Limb (tissue), 2 donors: Measurements from ENCODE around the gene RAB9A.
"Not testable (repeated sequence)": the region's sequence is repeated elsewhere in the genome, so short reads cannot be mapped to it uniquely, and the experiment has no call there.

Experiments used
- DNase-seq, 2 donors: peaks; one replicate each; pipeline ENCODE4 v3.0.0-alpha.2; 2016; ENCODE audit errors: extremely low spot score in 2 of 2

Gene RAB9A, protein sequence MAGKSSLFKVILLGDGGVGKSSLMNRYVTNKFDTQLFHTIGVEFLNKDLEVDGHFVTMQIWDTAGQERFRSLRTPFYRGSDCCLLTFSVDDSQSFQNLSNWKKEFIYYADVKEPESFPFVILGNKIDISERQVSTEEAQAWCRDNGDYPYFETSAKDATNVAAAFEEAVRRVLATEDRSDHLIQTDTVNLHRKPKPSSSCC

GRCh38 chrX:13688958-13689740 lies at the start of gene RAB9A:
Gene RAB9A (plus strand): TSS chrX:13689128. CDS start chrX:13708747, 19,619 bp downstream.
- peak; percentile 72 to 91 for DNase-seq

GRCh38 chrX:13641684-13642083 lies 47.2 kb upstream of the RAB9A start:
- DNase-seq = not testable (repeated sequence)

DNA sequence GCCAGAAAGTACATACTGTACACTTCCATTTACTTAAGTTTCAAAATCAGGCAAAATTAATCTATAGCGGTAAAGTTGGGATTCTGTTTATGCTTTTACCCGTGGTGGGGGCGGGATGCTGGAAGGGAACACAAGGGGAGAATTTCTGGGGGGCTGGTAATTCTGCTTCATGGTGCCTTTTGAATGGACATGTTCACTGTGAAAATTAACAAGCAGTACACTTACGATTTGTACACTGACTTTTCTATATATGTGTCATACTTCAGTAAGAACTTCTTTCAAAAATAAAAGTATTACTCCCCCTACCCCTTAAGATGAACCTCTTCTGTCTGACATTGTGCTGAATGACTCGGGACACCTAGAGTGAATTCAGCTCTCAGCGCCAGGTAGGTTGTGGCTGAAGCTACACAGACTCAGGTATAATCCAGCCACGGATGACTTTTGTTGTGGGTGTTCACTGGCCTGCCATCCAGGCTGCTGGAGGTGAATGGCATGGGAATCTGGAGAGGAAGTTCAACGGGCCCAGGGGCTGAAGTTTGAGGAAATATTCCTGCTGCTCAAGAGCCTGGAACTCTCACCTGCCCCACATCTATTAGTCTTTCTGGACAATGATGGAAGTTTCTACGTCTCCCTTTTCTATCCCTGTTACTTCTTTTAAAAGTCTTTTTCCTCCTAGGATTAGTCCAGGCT lies 43.3 kb upstream of the RAB9A start:
- DNase-seq = no peak

- DNase-seq = peak; percentile 43 to 67
Observed at GRCh38 chrX:13646154-13646549, 42.8 kb upstream of the RAB9A start.

DNA sequence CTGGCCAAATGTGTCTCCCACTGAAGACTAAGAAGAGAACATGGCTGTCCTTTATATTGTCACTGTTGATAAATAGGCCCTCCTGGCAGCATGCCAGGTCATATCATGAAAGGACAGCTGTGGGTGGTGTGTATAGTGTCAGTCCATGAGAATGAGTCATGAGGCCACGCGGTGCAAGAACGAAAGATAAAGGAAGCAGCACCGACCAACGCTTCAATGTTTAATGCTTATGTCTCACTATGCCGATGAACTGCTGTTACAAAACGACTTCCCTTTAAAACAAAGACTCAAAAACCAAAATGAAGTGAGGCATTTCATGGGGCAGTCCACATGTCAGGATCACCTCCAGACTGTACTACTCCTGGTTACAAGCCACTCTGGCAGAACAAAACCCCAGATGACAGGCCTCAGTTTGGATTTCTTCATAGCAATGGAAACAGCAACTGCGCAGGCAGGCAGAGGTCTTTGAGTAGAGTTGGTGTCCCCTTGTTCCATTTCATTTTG lies 41.2 kb upstream of the RAB9A start:
- peak in 1 of 2 donors; percentile 16 for DNase-seq

- DNase-seq = not testable (repeated sequence)
Observed at GRCh38 chrX:13648336-13648735, 40.6 kb upstream of the RAB9A start.

DNA sequence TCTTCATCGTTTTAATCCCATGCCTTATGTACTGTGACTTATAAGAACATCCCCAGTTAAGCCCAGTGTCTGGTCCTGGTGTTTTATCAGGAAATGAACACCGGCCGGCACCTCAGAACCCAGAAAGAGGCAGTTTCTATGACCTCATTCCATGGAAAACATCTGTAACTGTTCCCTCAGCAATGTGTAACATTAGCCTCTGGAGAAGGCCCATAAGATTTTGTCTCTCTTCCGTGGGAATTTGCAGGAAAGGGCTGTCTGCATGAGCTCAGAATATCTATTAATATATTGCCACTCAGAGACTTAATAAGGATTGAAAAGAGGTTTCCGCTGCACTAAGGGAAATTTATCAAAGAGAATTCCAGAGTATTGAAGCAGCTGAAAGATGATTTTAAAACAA lies 39.1 kb upstream of the RAB9A start:
- peak in 1 of 2 donors; percentile 40 for DNase-seq

GRCh38 chrX:13650318-13650717 lies 38.6 kb upstream of the RAB9A start:
- DNase-seq = no peak

DNA sequence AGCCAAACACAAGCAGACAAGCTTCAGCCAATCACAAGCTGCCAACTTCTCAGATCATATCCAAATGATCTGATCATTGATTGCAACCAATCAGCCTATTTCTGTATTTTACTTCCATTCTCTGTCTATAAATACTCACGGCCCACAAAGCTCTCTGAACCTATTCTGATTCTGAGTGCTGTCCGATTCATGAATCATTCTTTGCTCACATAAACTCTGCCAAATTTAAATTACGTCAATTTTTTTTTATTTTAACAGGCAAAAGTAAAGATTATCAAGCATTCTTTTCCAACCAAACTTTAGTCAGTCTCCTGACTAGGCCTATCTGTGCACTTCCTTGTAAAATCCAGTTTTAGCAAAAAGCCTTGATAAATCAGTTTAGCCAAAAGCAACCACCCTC lies 37.8 kb upstream of the RAB9A start:
- no peak for DNase-seq

DNA sequence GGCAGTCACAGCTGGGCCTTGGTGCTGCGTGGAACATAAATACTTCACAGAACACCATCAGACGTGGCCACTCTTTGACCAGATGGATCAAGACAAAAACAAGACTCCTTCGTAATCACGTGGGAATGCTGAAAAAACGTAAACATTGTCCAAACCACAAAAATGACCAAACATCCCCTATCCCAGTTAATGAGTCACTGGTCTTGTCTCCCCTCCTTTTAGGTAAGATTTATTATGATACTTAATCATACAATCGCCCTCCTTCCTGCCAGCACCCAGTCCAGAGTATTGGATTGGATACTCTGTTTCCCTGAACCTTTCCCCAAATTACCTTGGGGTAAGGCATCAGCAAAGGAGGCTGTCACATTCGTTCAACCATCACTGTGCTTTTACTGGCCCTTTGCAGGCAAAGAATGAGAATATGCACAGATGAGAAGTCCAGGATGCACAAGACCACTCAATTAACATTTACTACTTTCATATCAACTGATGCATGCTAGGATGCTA lies 36.6 kb upstream of the RAB9A start:
- DNase-seq = no peak

GRCh38 chrX:13652850-13653693 lies 35.9 kb upstream of the RAB9A start, which contains the start of gene TCEANC:
Gene TCEANC (plus strand): TSS chrX:13653141. CDS start chrX:13662509, 9,368 bp downstream.
- DNase-seq = peak; percentile 91 to 92

- DNase-seq = no peak
Observed at GRCh38 chrX:13654116-13654515, 34.8 kb upstream of the RAB9A start.

- no peak for DNase-seq
Observed at GRCh38 chrX:13655674-13656073, 33.3 kb upstream of the RAB9A start.

- peak in 1 of 2 donors; percentile 36 for DNase-seq
Observed at GRCh38 chrX:13658602-13659001, 30.3 kb upstream of the RAB9A start.

GRCh38 chrX:13659063-13659462 lies 29.9 kb upstream of the RAB9A start:
- no peak for DNase-seq

DNA sequence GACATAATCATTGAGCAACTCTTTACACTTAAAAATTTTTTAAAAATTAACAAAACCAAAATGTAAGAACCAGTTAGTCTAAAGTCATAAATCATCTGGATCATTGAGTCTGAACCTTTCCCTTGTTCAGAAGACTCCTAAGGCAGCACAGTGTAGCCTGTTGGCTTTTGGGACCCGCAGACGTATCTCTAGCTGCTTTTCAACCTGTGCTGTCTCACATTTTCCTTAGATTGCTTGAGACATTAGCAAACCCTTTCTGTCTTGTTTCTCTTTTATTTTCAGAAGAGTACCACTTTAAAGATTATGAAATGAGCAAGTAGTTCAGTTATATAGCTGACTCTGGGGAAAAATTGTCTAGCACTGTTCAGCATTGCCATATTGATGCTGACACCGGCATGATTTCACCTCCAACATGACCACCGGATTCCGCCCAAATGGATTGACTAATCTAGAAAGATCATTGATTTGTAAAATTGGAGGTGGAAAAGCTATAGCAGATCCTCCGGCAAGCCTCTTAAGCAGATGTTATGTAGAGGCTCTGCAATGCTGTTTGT lies 27.1 kb upstream of the RAB9A start:
- DNase-seq = no peak

GRCh38 chrX:13662355-13662791 lies 26.6 kb upstream of the RAB9A start:
- no peak for DNase-seq

- no peak for DNase-seq
Observed at GRCh38 chrX:13664020-13664419, 24.9 kb upstream of the RAB9A start.

DNA sequence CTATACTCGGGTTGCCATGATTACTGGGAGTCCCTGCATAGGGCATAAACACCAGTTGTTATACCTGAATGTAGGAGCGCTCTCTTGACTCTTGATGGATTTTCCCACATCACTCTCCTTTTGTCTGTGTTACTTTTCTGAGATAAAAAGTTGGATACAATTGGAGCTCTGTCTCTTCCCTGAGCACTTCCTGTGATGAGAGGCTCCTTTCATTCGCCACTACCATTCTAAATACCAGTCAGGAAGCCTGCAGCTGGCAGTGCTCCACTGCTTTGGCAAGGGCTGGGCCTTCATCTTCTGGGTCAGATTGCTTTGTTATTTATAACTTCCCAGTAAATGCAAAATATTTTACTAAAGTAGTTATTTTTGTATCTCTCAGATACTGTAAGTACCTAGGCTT lies 22.1 kb upstream of the RAB9A start:
- no peak for DNase-seq

DNA sequence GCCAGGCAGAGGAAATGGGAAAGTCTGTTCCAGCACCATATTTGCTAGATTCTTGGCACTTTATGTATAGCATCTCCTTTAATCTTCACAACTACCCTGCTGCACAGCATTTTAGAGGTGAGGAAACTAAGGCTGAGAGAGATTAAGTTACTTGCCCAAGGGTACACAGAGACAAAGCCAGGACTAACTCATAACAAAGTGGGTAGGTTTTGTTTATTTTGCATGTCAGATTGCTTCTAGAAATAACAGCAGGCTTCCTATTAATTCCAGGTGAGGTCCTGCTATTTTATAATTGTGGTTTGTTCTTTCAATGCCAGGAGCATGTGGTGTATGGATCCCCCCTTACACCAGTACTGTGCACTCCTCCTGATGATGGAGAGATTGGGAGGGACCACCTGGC lies 21.0 kb upstream of the RAB9A start:
- DNase-seq = no peak
